Hematopoietic multipotent progenitor cell treated with erythropoietin and hydrocortisone succinate and interleukin-3 and kit ligand, for 15 days (in vitro differentiated cells): ENCODE measurements around the gene HMGCR.
"Not testable (repeated sequence)": the region's sequence is repeated elsewhere in the genome, so short reads cannot be mapped to it uniquely, and the experiment has no call there.

Experiments
- DNase-seq: peaks from one replicate; pipeline ENCODE4 v3.0.0-alpha.2; 2015; ENCODE audit warnings: low spot score

The HMGCR gene

DNA sequence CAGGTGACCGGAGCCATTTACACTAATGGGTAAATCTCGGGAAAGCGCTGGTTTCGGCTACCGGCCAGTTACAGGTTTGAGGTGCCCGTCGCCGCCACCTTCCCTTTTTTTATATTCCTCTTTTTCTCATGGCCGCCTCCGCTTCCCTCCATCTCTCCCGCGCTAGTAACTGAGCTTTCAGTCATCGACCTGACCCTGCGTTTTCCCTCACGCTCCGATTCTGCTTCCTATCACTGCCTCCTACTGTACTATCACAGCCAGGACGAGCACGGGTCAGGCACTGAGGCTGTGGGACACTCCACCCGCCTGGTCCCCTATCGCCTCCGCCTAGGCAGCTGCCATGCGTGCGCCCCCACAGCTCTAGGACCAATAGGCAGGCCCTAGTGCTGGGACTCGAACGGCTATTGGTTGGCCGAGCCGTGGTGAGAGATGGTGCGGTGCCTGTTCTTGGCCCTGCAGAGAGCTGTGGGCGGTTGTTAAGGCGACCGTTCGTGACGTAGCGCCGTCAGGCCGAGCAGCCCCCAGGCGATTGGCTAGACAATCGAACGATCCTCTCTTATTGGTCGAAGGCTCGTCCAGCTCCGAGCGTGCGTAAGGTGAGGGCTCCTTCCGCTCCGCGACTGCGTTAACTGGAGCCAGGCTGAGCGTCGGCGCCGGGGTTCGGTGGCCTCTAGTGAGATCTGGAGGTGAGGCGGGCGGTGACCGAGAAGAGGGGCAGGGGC is at the start of gene HMGCR:
Gene HMGCR (plus strand): TSS at position 606 of the 722 bp plus-strand sequence. CDS start 5,386 bp downstream, outside the sequence.
- DNase-seq, result peak; percentile 98

- DNase-seq, result not testable (repeated sequence)
Observed at GRCh38 chr5:75291844-75292243, 45.2 kb upstream of the HMGCR start.

DNA sequence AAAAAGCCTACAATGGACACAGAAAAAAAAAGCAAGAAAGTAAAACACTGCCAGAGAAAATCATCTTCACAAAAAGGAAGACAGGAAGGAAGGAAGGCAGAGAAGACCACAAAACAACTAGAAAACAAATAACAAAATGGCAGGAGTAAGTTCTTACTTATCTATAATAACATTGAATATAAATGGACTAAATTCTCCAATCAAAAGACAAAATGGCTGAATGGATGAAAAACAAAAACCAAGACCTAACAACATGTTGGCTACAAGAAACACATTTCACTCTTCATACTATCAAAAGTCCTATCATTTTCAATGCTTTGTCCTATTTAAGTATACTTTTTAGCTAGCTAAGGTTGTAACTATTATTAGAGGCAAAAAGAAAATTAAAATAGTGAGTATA is 36.9 kb upstream of the HMGCR start:
- DNase-seq, result no peak

DNA sequence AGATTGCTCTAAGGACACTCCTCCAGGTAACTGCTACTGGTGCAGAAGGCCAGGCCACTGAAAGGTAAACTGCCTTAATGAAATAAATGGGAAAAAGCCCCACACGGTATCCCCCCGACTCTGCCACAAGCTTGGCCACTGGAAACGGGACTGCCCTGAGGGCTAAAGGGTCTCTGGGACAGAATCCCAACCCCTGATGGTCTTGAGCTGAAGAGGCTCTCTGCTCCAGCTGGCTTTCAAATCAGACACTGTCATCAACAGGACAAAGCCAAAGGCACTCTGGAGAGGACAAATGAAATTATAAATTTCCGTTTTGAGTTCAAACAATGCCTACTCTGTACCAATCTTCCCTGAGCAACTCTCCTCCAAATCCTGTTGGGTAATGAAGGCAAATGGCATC is 33.6 kb upstream of the HMGCR start:
- no peak for DNase-seq

- not testable (repeated sequence) for DNase-seq
Observed at GRCh38 chr5:75304486-75304885, 32.5 kb upstream of the HMGCR start.

DNA sequence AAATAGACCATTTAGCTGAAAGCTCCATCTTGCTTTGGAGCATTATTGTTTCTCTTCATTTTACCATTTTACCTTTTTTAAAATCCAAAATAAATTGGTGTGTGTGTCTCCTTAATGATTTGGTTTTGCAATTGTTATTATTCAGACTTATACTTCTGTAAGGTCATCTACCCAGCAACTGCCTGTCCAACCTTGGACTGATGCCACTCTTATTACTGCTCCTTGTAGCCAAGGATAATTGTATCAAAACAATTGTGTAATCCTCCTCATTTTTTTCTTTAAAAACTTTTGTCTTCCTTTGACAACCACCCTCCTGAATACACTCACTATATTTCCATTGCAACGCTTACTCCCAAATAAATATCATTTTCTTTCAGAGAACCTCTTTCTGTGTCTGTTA is 30.3 kb upstream of the HMGCR start:
- no peak for DNase-seq

GRCh38 chr5:75310212-75310611 is 26.8 kb upstream of the HMGCR start:
- DNase-seq, result no peak

DNA sequence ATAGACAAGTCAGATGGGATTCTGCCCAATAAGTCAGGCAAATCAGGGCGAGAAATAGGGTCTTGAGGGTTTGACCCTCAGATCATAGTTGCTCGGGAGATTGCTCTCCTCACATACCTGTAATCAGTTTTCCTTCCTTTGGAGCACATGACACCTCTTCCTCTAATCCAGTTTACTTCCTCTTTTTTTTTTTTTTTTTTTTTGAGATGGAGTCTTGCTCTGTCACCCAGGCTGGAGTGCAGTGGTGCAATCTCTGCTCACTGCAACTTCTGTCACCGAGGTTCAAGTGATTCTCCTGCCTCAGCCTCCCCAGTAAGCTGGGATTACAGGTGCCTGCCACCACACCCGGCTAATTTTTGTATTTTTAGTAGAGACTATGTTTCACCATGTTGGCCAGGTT is 17.9 kb upstream of the HMGCR start:
- not testable (repeated sequence) for DNase-seq

DNA sequence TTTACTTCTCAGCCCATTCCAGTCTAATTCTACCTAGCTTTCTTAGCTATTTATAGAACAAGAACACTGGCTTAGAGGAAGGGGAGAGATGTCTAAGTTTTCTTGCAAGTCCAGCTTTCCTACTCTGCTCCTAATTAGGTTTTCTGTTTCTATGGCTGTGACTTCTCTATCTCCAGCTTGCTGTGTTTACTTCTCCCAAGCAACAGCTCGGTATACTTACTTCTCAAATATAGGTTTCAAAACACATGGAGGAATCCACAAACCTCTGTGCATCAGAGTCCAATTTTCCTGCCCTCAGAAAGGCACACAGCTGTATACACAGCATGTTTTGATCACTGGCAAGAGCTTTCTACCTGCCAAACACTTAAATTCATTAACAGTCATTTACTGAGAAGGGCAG is 17.4 kb upstream of the HMGCR start:
- no peak for DNase-seq

DNA sequence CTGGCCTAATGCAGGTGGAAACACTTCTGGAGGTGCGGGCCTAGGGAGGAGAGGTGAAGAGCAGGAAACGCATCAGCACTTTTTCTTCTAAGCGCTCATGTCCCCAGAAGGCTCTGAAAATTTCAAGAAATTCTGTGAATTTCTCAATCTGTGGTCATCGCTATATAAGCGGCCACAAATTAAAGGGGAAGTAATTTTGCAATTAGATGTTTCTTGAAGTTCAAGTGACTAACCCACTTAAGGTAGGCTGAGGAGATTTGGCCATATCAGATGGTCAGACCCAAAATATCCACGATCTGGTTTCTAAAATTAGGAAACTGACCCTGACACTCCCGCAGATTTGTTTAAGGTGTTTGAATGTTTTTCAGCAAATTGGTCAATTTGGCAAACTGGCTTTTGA is 16.6 kb upstream of the HMGCR start:
- DNase-seq, result no peak

DNA sequence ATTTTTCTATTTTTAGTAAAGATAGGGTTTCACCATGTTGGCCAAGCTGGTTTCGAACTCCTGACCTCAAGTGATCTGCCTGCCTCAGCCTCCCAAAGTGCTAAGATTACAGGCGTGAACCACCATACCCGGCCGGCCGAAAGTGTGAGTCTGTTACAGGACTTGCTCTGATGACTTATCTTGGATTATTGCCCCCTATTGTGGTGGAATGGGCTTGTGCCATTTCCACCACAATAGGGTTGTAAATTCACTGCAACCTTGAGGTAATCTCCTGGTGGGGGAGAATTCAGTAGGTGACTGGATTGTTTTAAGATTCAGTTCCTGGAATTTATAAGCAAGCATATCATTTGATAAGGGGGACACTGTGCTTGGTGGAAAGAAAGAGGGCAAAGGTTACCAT is 15.0 kb upstream of the HMGCR start:
- no peak for DNase-seq

GRCh38 chr5:75324791-75325190 is 12.2 kb upstream of the HMGCR start:
- DNase-seq, result no peak

DNA sequence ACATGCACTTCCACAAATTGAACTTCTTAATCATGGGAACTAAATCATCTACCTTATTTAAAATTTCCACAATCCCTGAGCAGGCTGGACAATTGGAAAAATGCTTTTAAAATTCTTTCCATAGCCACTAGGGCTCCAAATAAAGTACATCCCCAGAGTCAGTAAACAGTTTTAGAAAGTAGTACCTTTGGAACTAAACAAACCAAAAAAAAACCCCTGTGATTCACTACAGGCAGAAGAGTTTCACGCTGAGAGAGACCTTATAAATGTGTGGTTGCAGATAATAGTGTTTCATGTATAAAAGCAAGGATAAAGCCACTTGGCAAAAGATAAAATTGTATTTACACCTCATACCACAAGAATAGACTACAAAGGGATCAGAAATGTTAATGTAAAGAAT is 11.8 kb upstream of the HMGCR start:
- no peak for DNase-seq

GRCh38 chr5:75330404-75330803 is 6.6 kb upstream of the HMGCR start:
- no peak for DNase-seq

- no peak for DNase-seq
Observed at GRCh38 chr5:75331095-75332090, 5.6 kb upstream of the HMGCR start.

DNA sequence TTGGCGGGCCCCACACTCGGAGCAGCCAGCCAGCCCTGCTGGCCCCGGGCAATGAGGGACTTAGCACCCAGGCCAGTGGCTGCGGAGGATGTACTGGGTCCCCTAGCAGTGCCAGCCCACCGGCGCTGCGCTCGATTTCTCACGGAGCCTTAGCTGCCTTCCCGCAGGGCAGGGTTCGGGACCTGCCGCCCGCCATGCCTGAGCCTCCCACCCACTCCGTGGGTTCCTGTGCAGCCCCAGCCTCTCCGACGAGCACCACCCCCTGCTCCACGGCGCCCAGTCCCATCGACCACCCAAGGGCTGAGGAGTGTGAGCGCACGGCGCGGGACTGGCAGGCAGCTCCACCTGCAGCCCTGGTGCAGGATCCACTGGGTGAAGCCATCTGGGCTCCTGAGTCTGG is 3.3 kb upstream of the HMGCR start:
- DNase-seq, result not testable (repeated sequence)

- DNase-seq, result not testable (repeated sequence)
Observed at GRCh38 chr5:75334413-75334812, 2.6 kb upstream of the HMGCR start.

GRCh38 chr5:75335486-75335885 is 1.5 kb upstream of the HMGCR start:
- no peak for DNase-seq

GRCh38 chr5:75335952-75336614 is 937 bp upstream of the HMGCR start:
- no peak for DNase-seq

DNA sequence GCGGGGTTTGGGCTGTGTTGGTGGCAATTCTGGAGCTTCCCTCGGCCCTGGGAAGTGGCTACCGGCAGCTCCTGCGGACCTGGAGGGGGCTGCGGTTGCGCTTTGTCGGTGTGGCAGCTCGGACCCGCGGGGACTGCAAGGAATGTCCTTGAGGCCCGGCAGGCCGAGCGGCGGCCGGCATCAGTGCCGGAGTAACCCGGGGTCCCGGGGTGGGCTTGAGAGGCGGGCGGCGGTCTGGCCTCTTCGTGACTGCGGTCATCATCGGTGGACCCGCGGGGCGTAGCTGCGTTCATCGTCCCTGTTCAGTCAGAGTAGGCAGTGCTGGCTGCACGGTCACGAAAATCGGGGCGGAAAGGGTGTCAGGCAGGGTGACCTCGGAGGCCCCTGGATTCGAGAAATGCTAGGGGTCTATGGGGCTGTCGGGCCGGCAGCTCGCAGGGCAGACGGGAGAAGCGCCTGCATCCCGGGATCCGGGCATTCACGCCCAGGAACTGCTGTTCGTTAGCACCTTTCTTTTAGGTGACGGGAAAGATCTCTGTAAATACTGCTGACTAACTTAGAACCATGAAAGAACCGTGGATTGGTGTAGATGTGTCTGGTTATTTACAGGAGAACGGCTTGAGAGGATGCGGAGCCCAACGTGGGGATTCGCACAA is 474 bp downstream of the HMGCR start:
- DNase-seq, result peak; percentile 36

DNA sequence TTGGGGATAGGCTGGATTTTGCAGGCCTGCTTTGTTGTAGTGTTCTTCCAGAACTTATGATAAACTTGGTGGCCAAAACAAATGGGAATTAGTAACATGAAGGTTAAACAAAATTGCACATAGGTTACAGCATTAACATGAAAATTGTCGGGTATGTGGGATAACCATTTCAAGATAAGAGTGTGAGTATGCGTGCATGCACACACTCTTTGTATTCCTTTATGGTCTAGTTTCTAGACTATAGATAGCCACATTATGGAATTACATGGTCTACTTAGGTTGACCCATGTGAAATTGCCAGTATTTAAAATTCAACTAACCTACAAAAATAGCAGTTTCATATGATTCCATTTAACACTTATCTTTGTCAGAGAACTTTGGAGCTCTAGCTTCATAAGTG is 1.4 kb downstream of the HMGCR start:
- no peak for DNase-seq
